Transverse colon (tissue), 4 donors: Measurements from ENCODE around the gene USP22. TPM values are rescaled to one million over a fixed set of nuclear protein-coding genes. Genes with fewer than 3 reads are reported as not detected.
A peak's percentile ranks its signal among the peaks of the same experiment; 100 is the strongest.

Experiments
- DNase-seq: peaks from one replicate; pipeline ENCODE4 v3.0.0-alpha.2; 2019
- H3K27ac ChIP-seq, 4 donors: fragments of 200-600 bp; sonication (generic); 2 replicates each; pipeline ENCODE4 v1.5.1; 2016 to 2018; ENCODE audit warnings: inconsistent platforms in 4 of 4
- H3K27me3 ChIP-seq: fragments of 200-600 bp; sonication (generic); 2 replicates; pipeline ENCODE4 v1.5.1; 2017; ENCODE audit warnings: inconsistent platforms
- H3K36me3 ChIP-seq, 4 donors: fragments of 200-600 bp; sonication (generic); 2 replicates each; pipeline ENCODE4 v1.5.1; 2017 to 2019; ENCODE audit warnings: inconsistent platforms in 4 of 4
- H3K4me1 ChIP-seq, 4 donors: fragments of 200-600 bp; sonication (generic); 2 replicates each; pipeline ENCODE4 v1.5.1; 2017 to 2020; ENCODE audit warnings: inconsistent platforms in 4 of 4
- H3K4me3 ChIP-seq, 4 donors: fragments of 200-600 bp; sonication (generic); 1 replicate in 1 of 4; 2 replicates in 3 of 4; pipeline versions ENCODE4 v1.5.1 to v1.6.1; 2017 to 2019; ENCODE audit warnings: inconsistent platforms in 4 of 4
- H3K9me3 ChIP-seq, 2 donors: fragments of 200-600 bp; sonication (generic); 2 replicates each; pipeline ENCODE4 v1.5.1; 2017 to 2019; ENCODE audit warnings: inconsistent platforms in 2 of 2
- EP300 ChIP-seq: sonication (generic); formaldehyde crosslinking; IDR thresholded peaks from one replicate; pipeline ENCODE4 v1.6.1; 2017; ENCODE audit warnings: antibody characterized with exemption, low read depth
- POLR2A ChIP-seq: fragments of 450-650 bp; IDR thresholded peaks from one replicate; pipeline ENCODE4 v1.6.1; 2016; ENCODE audit warnings: antibody characterized with exemption, mild to moderate bottlenecking, moderate library complexity
- POLR2AphosphoS5 ChIP-seq, 3 donors: sonication (generic); formaldehyde crosslinking; IDR thresholded peaks; one replicate each; pipeline ENCODE4 v1.6.1; 2016; ENCODE audit warnings: antibody characterized with exemption in 3 of 3
- WGBS, 2 donors: methylation state at CpG; one replicate each; pipeline ENCODE4 v1.1.5; 2018; ENCODE audit warnings: low coverage in 1 of 2; 5-methylcytosine and 5-hydroxymethylcytosine counted together
- in situ Hi-C, 4 donors: fragments of 200-750 bp; cut with MboI; loops; one replicate each; pipeline versions ENCODE4 v1.15.0 to v1.15.1; 2017; ENCODE audit warnings: low sequenced_read_pairs in 3 of 4, low pct_ligation_motif_present in 1 of 4, low pct_unique_long_range_greater_than_20kb in 1 of 4
- intact Hi-C: fragments of 100-400 bp; cut with DNase I; formaldehyde crosslinking; loops from one replicate; pipeline ENCODE4 v1.15.1; 2023; ENCODE audit warnings: low total_unique reads
- total RNA-seq, 4 donors: library from RNA; depleted of rRNA; stranded (reverse); fragments of >200 nt; gene quantifications; one replicate each; pipeline ENCODE4 v1.1.0, GENCODE V29; 2016
- TF ChIP-seq, protein P1 (sequence below), 5 experiments: fragments of 200-600 bp in 3 of 5; fragments of 450-650 bp in 2 of 5; sonication (generic) in 3 of 5; IDR thresholded peaks; 1 replicate in 2 of 5; 2 replicates in 3 of 5; pipeline ENCODE4 v1.5.1; 2016 to 2017; ENCODE audit warnings: antibody characterized with exemption in 5 of 5, inconsistent platforms in 3 of 5, mild to moderate bottlenecking in 2 of 5, moderate library complexity in 1 of 5

USP22 gene
- total RNA-seq, 4 donors from 2014 or later, result 95.5 to 123 (median 108) TPM

DNA sequence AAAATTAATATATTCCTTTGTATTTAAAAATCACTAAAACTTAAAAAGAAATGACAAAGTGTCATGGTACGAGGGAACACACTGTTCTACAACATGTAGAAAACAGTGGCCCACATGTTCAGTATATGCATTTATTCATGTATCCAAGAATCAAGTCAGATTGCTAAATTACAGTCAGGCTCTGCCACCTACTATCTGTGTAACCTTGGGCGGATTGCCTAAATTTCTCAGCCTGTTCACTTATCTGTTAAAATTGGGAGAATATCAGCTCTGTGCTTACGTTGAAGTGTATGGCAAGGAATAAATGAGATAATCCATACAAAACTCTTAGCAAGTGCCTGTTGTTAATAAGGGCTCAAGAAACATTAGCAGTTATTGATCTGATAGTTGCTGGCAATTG lies 3.4 kb upstream of the USP22 start:
- Histone ChIP-seq H3K36me3 (no peaks in the 10 kb centered on the region), H3K9me3 (no peaks in the 10 kb centered on the region), H3K4me3 (no peak overlapping the region), H3K4me1 (peaks cover 6 to 8% (median 6%) of the 10 kb centered on the region in 4 donors), H3K27me3 (no peaks in the 10 kb centered on the region), H3K27ac (no peak overlapping the region)
- intact Hi-C loops, result no loop called here
- 76 to 86% methylated on average over 3 of the region's 3 CpGs for WGBS, 2 donors
- DNase-seq, result no peak
- TF ChIP-seq POLR2AphosphoS5 (IDR thresholded peaks at IDR 0.05) (no peak), POLR2A (no peak), EP300 (no peak)
- TF ChIP-seq, protein P1, sequence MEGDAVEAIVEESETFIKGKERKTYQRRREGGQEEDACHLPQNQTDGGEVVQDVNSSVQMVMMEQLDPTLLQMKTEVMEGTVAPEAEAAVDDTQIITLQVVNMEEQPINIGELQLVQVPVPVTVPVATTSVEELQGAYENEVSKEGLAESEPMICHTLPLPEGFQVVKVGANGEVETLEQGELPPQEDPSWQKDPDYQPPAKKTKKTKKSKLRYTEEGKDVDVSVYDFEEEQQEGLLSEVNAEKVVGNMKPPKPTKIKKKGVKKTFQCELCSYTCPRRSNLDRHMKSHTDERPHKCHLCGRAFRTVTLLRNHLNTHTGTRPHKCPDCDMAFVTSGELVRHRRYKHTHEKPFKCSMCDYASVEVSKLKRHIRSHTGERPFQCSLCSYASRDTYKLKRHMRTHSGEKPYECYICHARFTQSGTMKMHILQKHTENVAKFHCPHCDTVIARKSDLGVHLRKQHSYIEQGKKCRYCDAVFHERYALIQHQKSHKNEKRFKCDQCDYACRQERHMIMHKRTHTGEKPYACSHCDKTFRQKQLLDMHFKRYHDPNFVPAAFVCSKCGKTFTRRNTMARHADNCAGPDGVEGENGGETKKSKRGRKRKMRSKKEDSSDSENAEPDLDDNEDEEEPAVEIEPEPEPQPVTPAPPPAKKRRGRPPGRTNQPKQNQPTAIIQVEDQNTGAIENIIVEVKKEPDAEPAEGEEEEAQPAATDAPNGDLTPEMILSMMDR (IDR thresholded peaks at IDR 0.05), result no peak
- in situ Hi-C loops, result loop anchor here in 1 of 4 donors (10.0 kb wide), 1 partner anchor 79 kb away; the partner anchor contains the start of gene DHRS7B

DNA sequence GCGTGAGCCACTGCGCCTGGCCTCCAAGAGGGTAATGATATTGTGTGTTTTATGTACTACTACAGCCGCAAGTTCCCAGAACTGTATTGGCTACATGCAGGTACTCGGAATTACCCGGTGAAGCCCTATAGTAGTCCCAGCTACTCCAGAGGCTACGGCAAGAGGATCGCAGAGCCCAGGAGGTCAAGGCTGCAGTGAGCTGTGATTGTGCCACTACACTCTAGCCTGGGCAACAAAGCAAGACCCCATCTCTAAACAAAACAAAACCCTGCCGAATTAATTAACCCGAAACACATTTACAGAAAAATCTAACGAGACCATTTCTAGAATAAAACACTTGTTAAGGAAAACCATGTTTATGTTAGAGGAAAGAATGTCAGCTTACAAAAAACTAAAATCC lies 2.2 kb upstream of the USP22 start:
- DNase-seq, result no peak
- no peak overlapping the region for H3K4me3 ChIP-seq
- TF ChIP-seq, protein P1 (IDR thresholded peaks at IDR 0.05), result no peak
- no peak for TF ChIP-seq POLR2AphosphoS5 (IDR thresholded peaks at IDR 0.05)
- TF ChIP-seq POLR2A, result no peak
- no peak for TF ChIP-seq EP300
- in situ Hi-C loops, result loop anchor here in 1 of 4 donors (10.0 kb wide), 1 partner anchor 80 kb away; the partner anchor contains the start of gene DHRS7B
- intact Hi-C loops, result no loop called here
- H3K4me1 ChIP-seq, result peaks cover 11 to 20% (median 17%) of the 10 kb centered on the region in 4 donors
- H3K9me3 ChIP-seq, result no peaks in the 10 kb centered on the region
- H3K36me3 ChIP-seq, result no peaks in the 10 kb centered on the region
- H3K27ac ChIP-seq, result no peak overlapping the region
- no peaks in the 10 kb centered on the region for H3K27me3 ChIP-seq
- WGBS, 2 donors, result 91 to 96% methylated on average over 3 to 10 of the region's 10 CpGs

DNA sequence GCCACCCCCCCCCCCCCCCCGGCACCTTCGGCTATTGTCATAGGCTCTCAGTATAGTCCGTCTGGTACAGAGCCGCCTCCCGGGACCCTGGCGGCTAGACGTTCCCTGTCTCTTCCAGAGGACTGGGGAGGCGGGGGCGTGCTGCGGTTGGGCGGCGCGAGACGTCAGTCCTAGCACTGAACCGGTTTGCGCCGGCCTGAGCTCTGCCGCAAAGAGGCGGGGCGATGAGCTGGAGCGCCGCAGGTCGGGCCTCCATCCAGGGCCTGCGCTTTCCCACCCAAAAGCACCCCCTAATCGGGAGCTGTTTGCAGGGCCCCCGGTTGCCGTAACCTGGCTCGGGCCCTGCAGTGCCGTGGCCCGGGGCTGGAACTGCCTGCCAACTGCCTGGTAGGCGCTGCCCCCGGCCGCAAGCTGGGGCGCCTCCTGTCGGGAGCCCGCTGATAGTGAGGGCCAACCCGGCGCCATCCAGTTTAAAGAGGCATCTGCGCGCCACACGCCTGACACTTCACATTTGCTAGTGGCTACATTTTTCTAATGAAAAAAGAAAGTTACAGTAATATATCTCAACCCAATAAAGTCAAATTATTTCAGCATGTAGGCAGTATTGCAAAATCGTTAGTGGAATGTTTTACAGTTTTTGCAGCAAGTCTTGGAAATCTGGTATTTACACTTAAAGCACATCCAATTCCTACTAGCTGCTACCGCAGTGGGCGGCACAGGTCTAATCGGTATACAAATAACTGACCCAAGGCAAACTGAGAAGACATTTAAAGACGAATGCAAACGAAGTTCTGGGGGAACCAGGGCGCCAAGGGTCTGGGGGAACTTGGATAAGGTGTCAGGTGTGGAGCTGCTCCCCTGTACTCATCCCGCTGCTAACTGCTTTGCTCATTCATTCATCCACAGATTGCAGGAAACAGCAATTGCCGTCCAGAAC lies 753 bp upstream of the USP22 start:
- in situ Hi-C loops, result loop anchor here in 1 of 4 donors (10.0 kb wide), 1 partner anchor 81 kb away; the partner anchor contains the start of gene DHRS7B
- Histone ChIP-seq H3K4me1 (peaks cover 20 to 34% (median 29%) of the 10 kb centered on the region in 4 donors), H3K36me3 (no peaks in the 10 kb centered on the region), H3K27me3 (no peaks in the 10 kb centered on the region), H3K4me3 (peak overlapping the region; percentile 69 to 95 (median 87)), H3K9me3 (no peaks in the 10 kb centered on the region), H3K27ac (peak overlapping the region; percentile 99 to 100 (median 100))
- intact Hi-C loops, result no loop called here
- TF ChIP-seq POLR2A (peak; percentile 48), EP300 (no peak), POLR2AphosphoS5 (IDR thresholded peaks at IDR 0.05) (peak; percentile 22 to 79 (median 76))
- TF ChIP-seq, protein P1 (IDR thresholded peaks at IDR 0.05), result peak; percentile 85 to 97 (median 91)
- DNase-seq, result peak; percentile 98
- WGBS, 2 donors, result 0 to 7% methylated on average over 8 to 20 of the region's 50 CpGs

DNA sequence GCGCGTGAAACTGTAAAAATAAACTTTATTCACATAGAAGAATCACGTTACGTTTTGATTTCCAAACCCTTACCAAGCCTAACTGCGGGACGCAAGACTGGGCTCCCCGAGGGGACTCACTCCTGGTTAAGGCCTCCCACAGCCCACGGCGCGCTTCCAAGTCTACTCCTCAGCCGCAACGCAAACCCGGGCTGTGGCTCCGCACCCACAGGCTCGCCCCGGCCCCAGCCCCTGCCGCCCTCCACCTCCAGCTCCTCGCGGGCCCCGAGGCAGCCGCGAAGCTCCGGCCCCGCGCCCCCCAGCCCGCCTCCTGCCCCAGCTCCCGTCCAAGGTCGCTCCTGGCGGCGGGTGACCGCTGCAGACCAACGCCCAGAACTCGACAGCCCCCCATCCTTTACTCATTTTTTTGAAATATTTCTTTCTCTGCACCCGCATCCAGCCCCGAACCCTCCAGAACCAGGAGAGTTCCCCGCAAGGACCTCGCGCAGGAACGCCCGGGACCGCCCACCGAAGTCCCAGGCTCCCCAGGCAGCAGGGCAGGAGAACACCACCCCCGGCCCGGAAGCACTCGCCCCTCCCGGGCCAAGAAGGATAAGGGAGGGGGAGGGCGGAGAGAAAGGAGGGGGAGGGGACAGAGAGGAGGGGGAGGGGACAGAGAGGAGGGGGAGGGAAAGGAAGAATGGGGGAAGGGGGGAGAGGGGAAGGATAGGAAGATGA lies 912 bp downstream of the USP22 start:
- in situ Hi-C loops, result loop anchor here in 1 of 4 donors (10.0 kb wide), 1 partner anchor 83 kb away; the partner anchor contains the start of gene DHRS7B
- TF ChIP-seq EP300, result no peak
- peak; percentile 41 for TF ChIP-seq POLR2A
- TF ChIP-seq POLR2AphosphoS5 (IDR thresholded peaks at IDR 0.05), result peak; percentile 61 to 77 (median 66)
- no peaks in the 10 kb centered on the region for H3K27me3 ChIP-seq
- H3K4me3 ChIP-seq, result peak overlapping the region; percentile 78 to 95 (median 87)
- peak; percentile 87 for DNase-seq
- 0 to 2% methylated on average over 4 to 45 of the region's 47 CpGs for WGBS, 2 donors
- H3K4me1 ChIP-seq, result peaks cover 20 to 51% (median 40%) of the 10 kb centered on the region in 4 donors
- peak overlapping the region; percentile 99 to 100 (median 100) for H3K27ac ChIP-seq
- H3K9me3 ChIP-seq, result no peaks in the 10 kb centered on the region
- intact Hi-C loops, result no loop called here
- no peaks in the 10 kb centered on the region for H3K36me3 ChIP-seq
